Measurements from ENCODE around the gene ADAMTS13. TPM values are rescaled to one million over a fixed set of nuclear protein-coding genes. Genes with fewer than 3 reads are reported as not detected.

The ADAMTS13 gene
- total and polyA plus RNA-seq, 4 donors, result 6.5 to 13.3 (median 10.4) TPM

GRCh38 chr9:133383438-133383837 is 38.7 kb upstream of the ADAMTS13 start:
- no peak overlapping the region for H3K27ac ChIP-seq (ENCODE audit: low read depth in 1 of 2, low read length in 2 of 2)
- H3K4me3 ChIP-seq (ENCODE audit: low read depth in 1 of 3, low read length in 3 of 3), result no peak overlapping the region
- DNase-seq (ENCODE audit: low spot score), result no peak
- TF ChIP-seq FOXA1 (IDR thresholded peaks at IDR 0.05), result no peak
- no peak for TF ChIP-seq FOXA2 (IDR thresholded peaks at IDR 0.05)
- no peak for TF ChIP-seq RAD21 (IDR thresholded peaks at IDR 0.05)
- no peak for TF ChIP-seq RXRA (IDR thresholded peaks at IDR 0.05)
- no peak for TF ChIP-seq SP1 (IDR thresholded peaks at IDR 0.05)
- WGBS, result 94% methylated on average over 3 of the region's 3 CpGs
- no peak overlapping the region for H3K9ac ChIP-seq (ENCODE audit: low read depth in 1 of 2, low read length in 2 of 2)
- no peaks in the 10 kb centered on the region for H3K9me3 ChIP-seq (ENCODE audit: control insufficient read depth in 4 of 4, low read length in 3 of 4)
- H3K36me3 ChIP-seq (ENCODE audit: control insufficient read depth in 4 of 4, insufficient read depth in 3 of 4, low read depth in 1 of 4, low read length in 3 of 4), result no peaks in the 10 kb centered on the region
- no peaks in the 10 kb centered on the region for H3K27me3 ChIP-seq (ENCODE audit: control insufficient read depth in 4 of 4, insufficient read depth in 4 of 4, low read length in 3 of 4)
- H3K4me1 ChIP-seq (ENCODE audit: control insufficient read depth in 4 of 4, insufficient read depth in 4 of 4, low read length in 3 of 4), result no peaks in the 10 kb centered on the region

- Histone ChIP-seq H3K36me3 (ENCODE audit: control insufficient read depth in 4 of 4, insufficient read depth in 3 of 4, low read depth in 1 of 4, low read length in 3 of 4) (no peaks in the 10 kb centered on the region), H3K4me1 (ENCODE audit: control insufficient read depth in 4 of 4, insufficient read depth in 4 of 4, low read length in 3 of 4) (no peaks in the 10 kb centered on the region), H3K4me3 (ENCODE audit: low read depth in 1 of 3, low read length in 3 of 3) (no peak overlapping the region), H3K9ac (ENCODE audit: low read depth in 1 of 2, low read length in 2 of 2) (no peak overlapping the region), H3K27me3 (ENCODE audit: control insufficient read depth in 4 of 4, insufficient read depth in 4 of 4, low read length in 3 of 4) (no peaks in the 10 kb centered on the region), H3K9me3 (ENCODE audit: control insufficient read depth in 4 of 4, low read length in 3 of 4) (no peaks in the 10 kb centered on the region), H3K27ac (ENCODE audit: low read depth in 1 of 2, low read length in 2 of 2) (no peak overlapping the region)
- DNase-seq (ENCODE audit: low spot score), result no peak
- WGBS, result 88% methylated on average over 17 of the region's 17 CpGs
- TF ChIP-seq SP1 (IDR thresholded peaks at IDR 0.05) (no peak), YY1 (IDR thresholded peaks at IDR 0.05) (no peak), HNF4G (IDR thresholded peaks at IDR 0.05) (no peak), RXRA (IDR thresholded peaks at IDR 0.05) (no peak), HNF4A (conservative IDR thresholded peaks at IDR 0.05) (no peak), JUND (IDR thresholded peaks at IDR 0.05) (no peak)
Measured at GRCh38 chr9:133384736-133385321, 37.3 kb upstream of the ADAMTS13 start.

GRCh38 chr9:133385452-133385851 is 36.7 kb upstream of the ADAMTS13 start:
- Histone ChIP-seq H3K9me3 (ENCODE audit: control insufficient read depth in 4 of 4, low read length in 3 of 4) (no peaks in the 10 kb centered on the region), H3K9ac (ENCODE audit: low read depth in 1 of 2, low read length in 2 of 2) (no peak overlapping the region), H3K36me3 (ENCODE audit: control insufficient read depth in 4 of 4, insufficient read depth in 3 of 4, low read depth in 1 of 4, low read length in 3 of 4) (no peaks in the 10 kb centered on the region), H3K4me3 (ENCODE audit: low read depth in 1 of 3, low read length in 3 of 3) (no peak overlapping the region), H3K27ac (ENCODE audit: low read depth in 1 of 2, low read length in 2 of 2) (no peak overlapping the region), H3K4me1 (ENCODE audit: control insufficient read depth in 4 of 4, insufficient read depth in 4 of 4, low read length in 3 of 4) (no peaks in the 10 kb centered on the region), H3K27me3 (ENCODE audit: control insufficient read depth in 4 of 4, insufficient read depth in 4 of 4, low read length in 3 of 4) (no peaks in the 10 kb centered on the region)
- whole genome bisulfite sequencing, result 94% methylated on average over 14 of the region's 14 CpGs
- TF ChIP-seq ATF3 (IDR thresholded peaks at IDR 0.05) (no peak), NR2F2 (IDR thresholded peaks at IDR 0.05) (no peak), ZBTB33 (IDR thresholded peaks at IDR 0.05) (no peak), TAF1 (conservative IDR thresholded peaks at IDR 0.05) (no peak), YY1 (IDR thresholded peaks at IDR 0.05) (no peak), JUND (IDR thresholded peaks at IDR 0.05) (no peak), FOXA2 (IDR thresholded peaks at IDR 0.05) (no peak), HNF4A (conservative IDR thresholded peaks at IDR 0.05) (no peak), MAX (IDR thresholded peaks at IDR 0.05) (no peak), CTCF (IDR thresholded peaks at IDR 0.05; ENCODE audit: low read depth, low read length, missing input control) (no peak), SP1 (IDR thresholded peaks at IDR 0.05) (no peak), RXRA (IDR thresholded peaks at IDR 0.05) (no peak), FOXA1 (IDR thresholded peaks at IDR 0.05) (no peak), HNF4G (IDR thresholded peaks at IDR 0.05) (no peak), EGR1 (IDR thresholded peaks at IDR 0.05; ENCODE audit: low read depth in 2 of 2) (no peak), REST (IDR thresholded peaks at IDR 0.05) (no peak), RAD21 (IDR thresholded peaks at IDR 0.05) (no peak), GABPA (IDR thresholded peaks at IDR 0.05 in 1 of 2, conservative IDR thresholded peaks at IDR 0.05 in 1 of 2) (no peak)
- no peak for DNase-seq (ENCODE audit: low spot score)

Data from liver (tissue), 9 donors.